Fibroblast of lung (primary cell): ENCODE measurements around the gene DDX19B. TPM values are rescaled to one million over a fixed set of nuclear protein-coding genes. Genes with fewer than 3 reads are reported as not detected.

Source experiments
- DNase-seq, 2 donors: peaks; one replicate each; pipeline versions ENCODE4 v3.0.0 to v3.0.0-alpha.2; 2010; ENCODE audit warnings: low read depth in 2 of 2
- H2AFZ ChIP-seq: 2 replicates; pipeline ENCODE4 v1.5.1; 2012; ENCODE audit warnings: low read length, control low read depth, inconsistent platforms
- H3K27ac ChIP-seq: 2 replicates; pipeline ENCODE4 v1.5.1; 2011; ENCODE audit warnings: low read length, control low read depth; ENCODE audit not compliant: insufficient read depth
- H3K27me3 ChIP-seq: 2 replicates; pipeline ENCODE4 v1.5.1; 2011; ENCODE audit warnings: mild to moderate bottlenecking, low read length; ENCODE audit not compliant: control insufficient read depth, insufficient read depth
- H3K36me3 ChIP-seq: 2 replicates; pipeline ENCODE4 v1.5.1; 2011; ENCODE audit warnings: low read length; ENCODE audit not compliant: control insufficient read depth, insufficient read depth
- H3K4me1 ChIP-seq: 2 replicates; pipeline ENCODE4 v1.5.1; 2011; ENCODE audit warnings: low read length; ENCODE audit not compliant: control insufficient read depth, insufficient read depth; ENCODE audit errors: extremely low read depth
- H3K4me2 ChIP-seq: 2 replicates; pipeline ENCODE4 v1.5.1; 2011; ENCODE audit warnings: low read length, control low read depth; ENCODE audit not compliant: insufficient read depth; ENCODE audit errors: extremely low read depth
- H3K4me3 ChIP-seq, 4 experiments: fragments of 200-600 bp in 1 of 4; sonication (generic) in 1 of 4; replicated peaks in 1 of 4; 2 replicates each; pipeline ENCODE4 v1.5.1; 2011 to 2016; ENCODE audit warnings: low read length in 4 of 4, low read depth in 3 of 4, mild to moderate bottlenecking in 3 of 4, control low read depth in 2 of 4, inconsistent platforms in 1 of 4, mixed read lengths in 1 of 4; ENCODE audit not compliant: insufficient read depth in 1 of 4; ENCODE audit errors: control extremely low read depth in 1 of 4
- H3K79me2 ChIP-seq: 2 replicates; pipeline ENCODE4 v1.5.1; 2012; ENCODE audit warnings: mild to moderate bottlenecking, low read length, inconsistent platforms; ENCODE audit not compliant: control insufficient read depth, insufficient read depth
- H3K9ac ChIP-seq: 2 replicates; pipeline ENCODE4 v1.5.1; 2011; ENCODE audit warnings: mild to moderate bottlenecking, low read length, control low read depth; ENCODE audit not compliant: insufficient read depth
- H3K9me3 ChIP-seq: 2 replicates; pipeline ENCODE4 v1.5.1; 2012; ENCODE audit warnings: low read depth, low read length; ENCODE audit not compliant: control insufficient read depth, insufficient read depth
- H4K20me1 ChIP-seq: 2 replicates; pipeline ENCODE4 v1.5.1; 2011; ENCODE audit warnings: low read length; ENCODE audit not compliant: control insufficient read depth, insufficient read depth; ENCODE audit errors: extremely low read depth
- EZH2 ChIP-seq: IDR thresholded peaks from 2 replicates; pipeline ENCODE4 v1.5.1; 2012; ENCODE audit warnings: low read length, control low read depth, mild to moderate bottlenecking; ENCODE audit errors: missing control alignments
- polyA plus RNA-seq, 2 donors: library from polyadenylated mRNA; depleted of rRNA in 1 of 2; stranded (reverse) in 1 of 2; unstranded in 1 of 2; fragments of >200 nt; gene quantifications; 2 replicates each; pipeline ENCODE4 v1.2.1, GENCODE V29; 2011 to 2012; ENCODE audit warnings: missing spikeins in 1 of 2
- total RNA-seq: library from RNA; depleted of rRNA; stranded (reverse); fragments of >200 nt; gene quantifications from 2 replicates; pipeline ENCODE4 v1.2.1, GENCODE V29; 2014
- TF ChIP-seq, protein P1 (sequence below), 2 donors: IDR thresholded peaks in 1 of 2; conservative IDR thresholded peaks in 1 of 2; 1 replicate in 1 of 2; 2 replicates in 1 of 2; pipeline ENCODE4 v1.5.1; 2011 to 2012; ENCODE audit warnings: low read length in 2 of 2, control low read depth in 1 of 2, inconsistent platforms in 1 of 2, low read depth in 1 of 2, mild to moderate bottlenecking in 1 of 2

The DDX19B gene
- total and polyA plus RNA-seq, 2 donors (not counting 1 experiment from before 2014, with no cell fraction given): 30.7 to 41.0 TPM

DNA sequence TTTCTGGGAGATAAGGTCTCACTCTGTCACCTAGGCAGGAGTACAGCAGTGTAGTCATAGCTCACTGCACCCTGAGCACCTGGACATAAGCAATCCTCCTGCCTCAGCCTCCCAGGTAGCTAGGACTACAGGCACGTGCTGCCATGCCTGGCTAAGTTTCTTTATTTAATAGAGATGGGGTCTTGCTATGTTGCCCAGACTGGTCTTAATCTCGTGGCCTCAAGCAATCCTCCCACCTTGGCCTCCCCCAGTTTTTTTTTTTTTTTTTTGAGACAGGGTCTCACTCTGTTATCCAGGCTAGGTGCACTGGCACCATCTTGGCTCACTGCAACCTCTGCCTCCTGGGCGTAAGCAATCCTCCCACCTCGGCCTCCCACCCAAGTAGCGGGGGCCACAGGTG, 21.1 kb downstream of the DDX19B start:
- Histone ChIP-seq H3K27ac (no peak overlapping the region), H3K27me3 (no peaks in the 10 kb centered on the region), H2AFZ (no peak overlapping the region), H3K9me3 (no peaks in the 10 kb centered on the region), H3K4me2 (no peak overlapping the region), H3K79me2 (no peaks in the 10 kb centered on the region), H3K36me3 (peaks cover 4% of the 10 kb centered on the region), H3K4me3 (no peak overlapping the region), H3K9ac (no peak overlapping the region), H3K4me1 (no peaks in the 10 kb centered on the region), H4K20me1 (no peaks in the 10 kb centered on the region)
- TF ChIP-seq, protein P1, sequence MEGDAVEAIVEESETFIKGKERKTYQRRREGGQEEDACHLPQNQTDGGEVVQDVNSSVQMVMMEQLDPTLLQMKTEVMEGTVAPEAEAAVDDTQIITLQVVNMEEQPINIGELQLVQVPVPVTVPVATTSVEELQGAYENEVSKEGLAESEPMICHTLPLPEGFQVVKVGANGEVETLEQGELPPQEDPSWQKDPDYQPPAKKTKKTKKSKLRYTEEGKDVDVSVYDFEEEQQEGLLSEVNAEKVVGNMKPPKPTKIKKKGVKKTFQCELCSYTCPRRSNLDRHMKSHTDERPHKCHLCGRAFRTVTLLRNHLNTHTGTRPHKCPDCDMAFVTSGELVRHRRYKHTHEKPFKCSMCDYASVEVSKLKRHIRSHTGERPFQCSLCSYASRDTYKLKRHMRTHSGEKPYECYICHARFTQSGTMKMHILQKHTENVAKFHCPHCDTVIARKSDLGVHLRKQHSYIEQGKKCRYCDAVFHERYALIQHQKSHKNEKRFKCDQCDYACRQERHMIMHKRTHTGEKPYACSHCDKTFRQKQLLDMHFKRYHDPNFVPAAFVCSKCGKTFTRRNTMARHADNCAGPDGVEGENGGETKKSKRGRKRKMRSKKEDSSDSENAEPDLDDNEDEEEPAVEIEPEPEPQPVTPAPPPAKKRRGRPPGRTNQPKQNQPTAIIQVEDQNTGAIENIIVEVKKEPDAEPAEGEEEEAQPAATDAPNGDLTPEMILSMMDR (conservative IDR thresholded peaks at IDR 0.05 in 1 of 2, IDR thresholded peaks at IDR 0.05 in 1 of 2; ENCODE audit: low read depth in 1 of 2, low read length in 2 of 2): no peak
- no peak for TF ChIP-seq EZH2
- no peak for DNase-seq

DNA sequence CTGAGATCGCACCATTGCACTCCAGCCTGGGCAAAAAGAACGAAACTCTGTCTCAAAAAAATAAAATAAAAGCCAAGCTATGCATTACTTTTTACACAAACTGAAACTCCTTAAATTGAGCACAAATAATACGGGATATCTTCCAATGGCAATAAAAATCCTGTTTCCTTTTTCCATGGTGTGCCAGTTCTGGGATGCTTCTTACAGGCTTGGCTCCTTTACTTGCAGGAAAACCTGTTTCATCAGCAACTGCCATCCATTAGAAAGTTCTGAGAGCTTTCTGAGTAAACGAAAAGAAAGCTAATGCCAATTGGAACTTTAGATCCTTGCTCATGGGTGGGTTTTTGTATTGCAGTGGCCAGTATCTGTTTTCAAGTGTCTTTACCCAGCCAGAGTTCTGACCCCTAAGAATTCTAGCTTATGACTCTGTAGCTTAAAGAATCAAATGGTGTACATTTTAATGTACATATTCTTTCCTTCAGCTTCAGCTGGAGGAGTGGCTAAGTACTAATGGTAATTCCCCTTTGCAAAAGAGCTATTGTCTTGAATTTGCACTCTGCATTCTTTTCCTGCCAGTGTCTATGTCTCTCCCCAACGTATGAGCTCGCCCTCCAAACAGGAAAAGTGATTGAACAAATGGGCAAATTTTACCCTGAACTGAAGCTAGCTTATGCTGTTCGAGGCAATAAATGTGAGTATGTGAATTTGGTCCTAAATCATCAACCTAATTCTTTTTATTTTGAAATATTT, 26.2 kb downstream of the DDX19B start:
- Histone ChIP-seq H3K36me3 (peaks cover 2% of the 10 kb centered on the region), H3K4me1 (no peaks in the 10 kb centered on the region), H3K27ac (no peak overlapping the region), H3K27me3 (no peaks in the 10 kb centered on the region), H3K9ac (no peak overlapping the region), H3K79me2 (no peaks in the 10 kb centered on the region), H4K20me1 (no peaks in the 10 kb centered on the region), H3K4me3 (no peak overlapping the region), H3K9me3 (no peaks in the 10 kb centered on the region), H2AFZ (no peak overlapping the region), H3K4me2 (no peak overlapping the region)
- no peak for TF ChIP-seq EZH2
- TF ChIP-seq, protein P1 (conservative IDR thresholded peaks at IDR 0.05 in 1 of 2, IDR thresholded peaks at IDR 0.05 in 1 of 2; ENCODE audit: low read depth in 1 of 2, low read length in 2 of 2): no peak
- no peak for DNase-seq

DNA sequence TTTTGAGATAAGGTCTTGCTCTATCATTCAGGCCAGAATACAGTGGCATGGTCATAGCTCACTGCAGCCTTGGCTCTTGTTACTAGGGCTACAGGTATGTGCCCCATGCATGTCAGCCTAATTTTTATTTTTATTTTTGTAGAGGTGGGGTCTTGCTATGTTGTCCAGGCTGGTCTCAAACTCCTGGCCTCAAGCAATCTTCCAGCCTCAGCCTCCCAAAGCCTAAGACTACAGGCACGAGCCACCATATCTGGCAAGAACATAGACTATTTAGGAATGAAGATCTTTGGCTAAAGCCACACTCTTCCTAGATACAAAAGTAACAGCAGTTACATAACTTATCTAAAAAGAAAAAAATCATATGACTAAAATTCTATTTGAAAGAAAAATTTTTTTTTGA, 32.1 kb downstream of the DDX19B start:
- Histone ChIP-seq H2AFZ (no peak overlapping the region), H3K4me2 (no peak overlapping the region), H3K9me3 (no peaks in the 10 kb centered on the region), H3K4me3 (no peak overlapping the region), H3K36me3 (peaks cover 11% of the 10 kb centered on the region), H3K27me3 (no peaks in the 10 kb centered on the region), H3K4me1 (no peaks in the 10 kb centered on the region), H3K27ac (no peak overlapping the region), H3K79me2 (no peaks in the 10 kb centered on the region), H3K9ac (no peak overlapping the region), H4K20me1 (no peaks in the 10 kb centered on the region)
- DNase-seq: no peak
- no peak for TF ChIP-seq EZH2
- TF ChIP-seq, protein P1 (conservative IDR thresholded peaks at IDR 0.05 in 1 of 2, IDR thresholded peaks at IDR 0.05 in 1 of 2; ENCODE audit: low read depth in 1 of 2, low read length in 2 of 2): no peak
